GM19328 (cell line): ENCODE measurements around the gene LCE3A.

ENCODE experiments used
- ATAC-seq: cut with Tn5 transposase; IDR thresholded peaks from one replicate; pipeline ENCODE4 v1.9.1; 2021; ENCODE audit warnings: mild to moderate bottlenecking, moderate library complexity; ENCODE audit not compliant: unreplicated experiment

The LCE3A gene

GRCh38 chr1:152577168-152577567 is 45.7 kb downstream of the LCE3A start:
- no peak for ATAC-seq
